CD4-positive, alpha-beta T cell treated with Interleukin-12 subunit alpha and Interleukin-12 subunit beta, for 1 hour (primary cell): ENCODE measurements around the gene NGB.
"Not testable (repeated sequence)": the region's sequence is repeated elsewhere in the genome, so short reads cannot be mapped to it uniquely, and the experiment has no call there.

Experiments used
- DNase-seq: peaks from one replicate; pipeline ENCODE4 v3.0.0-alpha.2; 2020

Gene NGB, protein sequence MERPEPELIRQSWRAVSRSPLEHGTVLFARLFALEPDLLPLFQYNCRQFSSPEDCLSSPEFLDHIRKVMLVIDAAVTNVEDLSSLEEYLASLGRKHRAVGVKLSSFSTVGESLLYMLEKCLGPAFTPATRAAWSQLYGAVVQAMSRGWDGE

GRCh38 chr14:77271113-77271710 lies at the start of gene NGB:
TSS of gene NGB (minus strand) at chr14:77271206. CDS start at chr14:77270937, 269 bp downstream.
- no peak for DNase-seq

- peak; percentile 93 for DNase-seq
These were observed 49.4 kb upstream of the NGB start, which contains the start of gene POMT2 for GRCh38 chr14:77320238-77320935. TSS of gene POMT2 (minus strand) at chr14:77320883. CDS start at chr14:77320681, 202 bp downstream.

- DNase-seq = no peak
These were observed 48.4 kb upstream of the NGB start for GRCh38 chr14:77319422-77319821.

DNA sequence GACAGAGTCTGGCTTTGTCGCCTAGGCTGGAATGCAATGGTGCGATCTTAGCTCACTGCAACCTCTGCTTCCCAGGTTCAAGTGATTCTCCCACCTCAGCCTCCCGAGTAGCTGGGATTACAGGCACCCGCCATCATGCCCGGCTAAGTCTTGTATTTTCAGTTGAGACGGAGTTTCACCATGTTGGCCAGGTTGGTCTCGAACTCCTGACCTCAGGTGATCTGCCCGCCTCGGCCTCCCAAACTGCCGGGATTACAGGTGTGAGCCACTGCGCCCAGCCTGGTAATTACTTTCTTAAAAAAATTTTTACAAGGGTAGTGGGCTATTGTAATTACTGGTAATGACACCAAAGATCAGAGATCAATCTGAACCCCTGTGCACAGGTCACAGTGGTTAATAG lies 47.8 kb upstream of the NGB start:
- DNase-seq = not testable (repeated sequence)

DNA sequence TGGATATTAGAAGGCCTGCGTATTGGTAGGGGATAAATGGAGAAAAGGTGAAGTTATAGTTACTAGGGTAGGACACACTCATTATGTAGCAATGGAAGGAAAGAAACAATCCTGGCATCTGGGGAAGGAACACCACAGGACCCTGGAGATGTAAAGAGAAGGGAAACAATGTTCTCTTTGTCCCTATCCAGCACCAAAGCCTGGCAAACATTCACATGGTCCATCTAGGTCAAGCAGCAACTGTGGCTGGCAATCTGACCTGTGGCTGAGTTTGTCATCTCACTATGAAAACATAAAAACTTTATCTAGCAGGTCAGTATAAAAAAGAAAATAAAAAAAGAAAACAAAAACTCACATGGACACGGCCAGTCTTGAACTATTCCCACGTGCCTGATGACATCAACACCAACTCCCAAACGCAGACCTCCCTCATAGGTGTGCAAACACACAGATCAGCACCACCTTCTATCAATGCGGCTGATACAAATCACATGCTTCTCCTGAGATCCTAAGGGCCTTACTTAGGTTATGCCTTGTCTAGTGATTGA lies 47.1 kb upstream of the NGB start:
- no peak for DNase-seq

DNA sequence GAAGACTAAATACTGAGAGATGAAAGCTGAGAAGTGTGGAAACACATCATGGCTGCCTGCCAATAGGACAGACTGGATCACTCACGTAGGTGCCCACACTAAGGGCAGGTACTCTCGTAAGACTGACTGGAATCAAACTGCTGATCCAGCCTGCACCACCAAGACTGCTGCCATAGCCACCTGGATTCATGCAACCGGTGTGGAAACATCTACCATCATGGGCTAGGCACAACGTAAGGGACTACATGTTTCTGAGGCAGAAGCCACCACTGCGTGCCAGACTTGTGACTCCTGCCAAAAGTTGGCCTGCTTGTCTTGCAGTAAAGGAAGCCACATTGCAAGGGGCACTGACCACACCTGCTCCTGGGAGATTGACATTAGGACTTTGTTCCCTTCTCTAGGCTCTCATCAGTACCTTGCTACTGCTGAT lies 45.9 kb upstream of the NGB start:
- DNase-seq = no peak

DNA sequence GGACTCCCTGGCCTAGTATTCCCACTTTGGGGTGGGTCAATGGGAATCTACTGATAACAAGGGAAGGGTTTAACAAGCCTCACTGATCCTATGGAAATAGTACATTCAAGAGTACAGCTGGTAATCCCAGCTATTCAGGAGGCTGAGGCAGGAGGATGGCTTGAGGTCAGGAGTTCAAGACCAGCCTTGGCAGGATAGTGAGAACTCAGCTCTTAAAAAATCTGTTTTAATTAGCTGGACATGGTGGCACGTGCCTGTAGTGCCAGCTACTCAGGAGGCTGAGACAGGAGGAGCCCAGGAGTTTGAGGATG lies 45.1 kb upstream of the NGB start:
- DNase-seq = no peak

GRCh38 chr14:77314539-77315457 lies 43.8 kb upstream of the NGB start:
- DNase-seq = no peak

DNA sequence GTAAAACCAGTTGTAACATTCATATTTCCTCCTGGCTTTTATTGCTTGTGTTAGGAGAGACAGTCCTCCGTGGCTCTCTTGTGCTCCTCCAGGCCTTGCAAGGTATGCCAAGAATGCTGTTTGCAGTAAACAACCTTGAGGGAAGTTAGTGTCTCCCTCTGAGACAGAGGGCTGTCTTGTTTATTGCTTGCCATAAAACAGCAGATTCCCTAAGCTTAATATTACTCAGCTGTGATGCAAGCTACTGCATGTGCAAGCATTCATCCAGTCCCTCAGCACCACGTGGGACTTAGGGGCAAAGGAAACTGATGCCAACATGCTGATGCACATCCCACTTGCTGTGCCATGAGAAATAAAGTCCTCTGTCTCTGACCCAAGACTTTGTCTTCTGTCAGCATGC lies 43.0 kb upstream of the NGB start:
- no peak for DNase-seq

DNA sequence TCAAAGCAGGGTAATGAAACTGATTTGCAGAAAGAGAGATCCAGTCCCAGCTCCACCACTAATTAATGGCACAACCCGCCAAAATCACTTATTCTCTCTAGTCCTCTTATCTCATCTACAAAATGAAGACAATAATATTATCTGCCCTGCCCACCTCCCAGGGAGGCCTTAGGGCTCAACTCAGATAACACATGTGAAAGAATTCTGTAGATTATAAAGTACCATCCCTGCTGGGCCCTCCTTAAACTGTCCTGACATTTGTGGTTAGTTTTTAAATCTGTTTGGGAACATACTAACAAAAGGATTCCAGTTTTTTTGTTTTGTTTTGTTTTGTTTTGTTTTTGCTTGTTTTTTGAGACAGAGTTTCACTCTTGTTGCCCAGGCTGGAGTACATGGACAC lies 42.4 kb upstream of the NGB start:
- no peak for DNase-seq

- DNase-seq = no peak
These were observed 40.2 kb upstream of the NGB start for GRCh38 chr14:77311217-77311616.

- no peak for DNase-seq
These were observed 39.0 kb upstream of the NGB start for GRCh38 chr14:77310026-77310425.

- DNase-seq = no peak
These were observed 38.1 kb upstream of the NGB start for GRCh38 chr14:77309131-77309530.

DNA sequence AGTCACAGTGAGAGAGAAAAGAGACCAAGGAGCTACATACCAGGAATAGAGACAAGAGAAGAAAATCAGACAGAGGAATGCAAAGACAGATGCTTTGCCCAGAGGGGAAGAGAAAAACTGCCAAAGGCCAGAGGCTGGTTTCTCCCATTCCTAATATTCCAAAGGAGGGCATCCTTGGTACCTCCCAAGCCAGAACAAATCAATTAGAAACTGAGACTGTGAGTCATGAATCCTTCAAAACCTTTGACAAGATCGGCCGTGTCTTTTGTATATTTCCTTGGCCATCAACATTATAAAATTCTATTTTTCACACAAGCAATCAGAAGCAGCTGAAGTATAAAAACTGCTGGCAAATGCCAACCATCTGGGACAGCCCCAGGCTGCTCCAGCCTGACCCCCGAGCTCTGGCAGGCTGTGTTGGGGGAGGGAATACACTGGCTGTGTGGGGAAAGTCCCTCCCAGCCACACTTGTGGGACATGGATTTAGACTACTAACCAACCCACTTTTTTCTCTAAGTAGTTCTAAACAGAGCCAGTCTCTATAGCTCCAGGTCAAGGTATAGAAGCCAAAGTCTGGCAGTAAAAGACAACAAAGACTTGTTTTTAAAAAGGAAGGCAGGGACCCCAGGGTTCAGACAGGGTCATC lies 36.0 kb upstream of the NGB start:
- DNase-seq = no peak

DNA sequence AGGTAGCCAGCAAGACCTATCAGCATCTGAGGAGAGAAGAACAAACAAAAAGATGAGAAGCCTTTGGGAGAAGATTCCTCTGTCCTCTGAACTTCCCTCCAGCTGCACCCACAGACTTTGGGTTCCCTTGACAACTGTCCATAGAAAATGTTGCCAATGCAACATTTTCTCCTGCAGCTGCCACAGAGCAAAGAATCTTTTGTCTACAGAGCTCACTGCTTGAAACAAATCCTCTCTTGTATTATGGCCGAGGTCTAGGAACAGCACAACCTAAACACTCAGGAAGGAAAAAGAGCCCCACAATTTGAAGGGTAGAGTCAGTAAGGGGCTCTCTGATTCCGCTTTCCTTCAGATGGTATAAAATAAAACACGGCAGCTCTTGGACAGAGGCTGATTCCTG lies 35.4 kb upstream of the NGB start:
- DNase-seq = no peak

DNA sequence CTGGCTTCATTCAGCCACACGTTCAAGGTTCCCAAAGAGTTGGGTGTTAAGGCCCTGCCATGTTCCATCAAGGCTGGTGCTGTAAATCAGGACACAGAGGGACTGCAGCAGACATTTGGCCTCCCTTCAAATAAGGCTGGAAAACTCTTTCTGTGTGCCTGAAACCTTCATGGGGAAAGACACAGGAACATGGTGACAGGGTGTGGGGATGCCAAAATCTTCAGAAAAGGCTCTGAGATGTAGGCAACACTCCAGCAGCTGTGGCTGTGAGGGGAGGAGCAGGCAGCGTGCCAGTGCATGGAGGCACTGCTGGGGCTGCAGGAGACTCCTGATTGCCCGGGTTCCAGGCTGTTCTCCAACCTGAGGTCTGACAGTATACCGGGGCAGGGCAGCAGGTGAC lies 34.7 kb upstream of the NGB start:
- DNase-seq = no peak

GRCh38 chr14:77303417-77304156 lies 32.6 kb upstream of the NGB start:
- no peak for DNase-seq

DNA sequence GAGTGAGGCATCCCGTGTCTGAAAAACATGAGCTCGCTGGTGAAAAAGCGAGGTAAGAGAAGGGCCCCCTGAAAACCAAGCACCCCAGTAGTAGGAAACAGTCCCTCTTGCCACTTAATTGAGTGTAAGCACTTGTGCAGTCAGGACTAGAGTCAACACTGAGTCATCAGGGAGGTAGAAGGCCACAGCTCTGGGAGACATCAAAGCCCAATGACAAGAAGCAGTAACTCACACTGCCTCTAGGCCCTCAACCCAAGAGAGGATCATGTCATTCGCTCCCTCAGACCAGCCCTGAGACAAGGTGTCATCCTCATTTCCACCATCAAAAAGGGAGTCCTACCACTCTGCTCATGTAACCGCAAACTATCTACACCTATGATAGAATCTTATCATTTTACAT lies 31.9 kb upstream of the NGB start:
- no peak for DNase-seq

DNA sequence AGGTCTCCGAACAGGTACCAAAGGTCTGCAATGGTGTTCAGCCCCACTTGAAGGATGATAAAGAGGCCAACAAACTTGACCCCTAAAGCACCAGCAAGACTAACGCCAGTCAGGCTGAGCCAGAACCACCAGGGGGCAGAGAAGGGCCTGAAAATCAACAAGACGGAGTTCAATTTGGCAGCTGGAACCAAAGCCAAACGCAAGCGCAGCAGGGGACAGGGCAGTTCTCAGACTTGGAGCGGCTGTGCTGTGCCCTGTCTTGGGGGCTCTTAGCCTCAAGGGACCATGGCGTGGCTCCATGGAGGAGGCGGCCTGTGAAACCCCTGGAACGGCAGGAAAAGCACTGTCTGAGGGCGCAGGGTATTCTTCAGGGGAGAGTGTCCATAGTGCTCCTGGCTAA lies 30.1 kb upstream of the NGB start:
- DNase-seq = peak; percentile 46

DNA sequence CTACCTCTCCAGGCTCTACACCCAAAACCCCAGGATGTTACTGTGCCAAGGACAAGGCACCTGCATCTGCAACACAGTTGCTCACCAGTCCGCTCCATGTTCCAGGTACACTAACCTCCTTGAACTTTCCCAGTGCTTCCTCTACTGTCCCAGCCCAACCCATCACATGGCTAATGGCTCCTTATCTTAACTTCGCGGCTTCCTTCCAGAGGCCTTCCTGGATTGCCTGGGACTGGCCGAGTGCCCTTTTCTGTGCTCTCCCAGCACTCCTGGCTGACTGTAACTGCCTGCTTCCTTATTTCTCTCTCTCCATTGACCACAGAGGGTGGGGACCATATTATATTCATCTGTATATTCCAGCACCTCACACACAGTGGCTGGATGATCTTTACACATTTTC lies 28.8 kb upstream of the NGB start:
- DNase-seq = no peak

DNA sequence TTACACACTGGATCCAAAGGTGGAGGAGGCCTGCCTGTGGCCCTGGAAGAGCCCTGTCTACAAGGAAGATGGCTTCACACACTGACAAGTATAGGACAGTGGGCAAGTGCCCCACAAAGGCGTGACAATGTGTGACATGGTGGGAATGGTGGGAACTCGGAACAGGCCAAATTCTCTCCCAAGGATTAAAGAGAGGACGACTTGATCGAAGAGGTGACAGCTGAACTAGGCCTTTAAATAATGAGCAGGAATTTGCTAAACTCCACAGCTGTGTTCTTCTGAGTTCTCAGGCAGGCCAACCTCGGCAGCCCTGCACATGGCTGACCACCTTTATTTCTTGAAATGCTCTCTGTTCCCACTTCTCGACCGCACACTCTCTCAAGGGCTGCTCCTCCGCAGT lies 25.9 kb upstream of the NGB start:
- no peak for DNase-seq

DNA sequence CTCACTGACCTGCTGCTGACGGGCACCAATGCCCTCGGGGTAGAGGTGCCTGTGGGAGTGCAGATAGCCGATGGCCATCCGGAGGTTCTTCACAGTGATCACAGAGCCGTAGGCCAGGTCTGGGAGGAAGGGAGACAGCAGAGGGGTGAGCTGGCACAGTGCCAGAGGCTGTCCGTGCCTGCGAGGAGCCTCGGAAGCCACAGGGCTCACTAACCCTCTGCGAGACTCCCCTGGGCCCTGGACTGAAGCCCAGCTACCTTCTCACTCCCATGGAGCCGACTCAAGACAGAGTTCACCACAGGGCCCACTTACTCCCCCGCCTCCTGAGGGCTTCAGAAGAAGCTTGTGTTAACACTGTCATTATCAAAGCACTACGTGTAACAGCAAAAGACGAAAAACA lies 25.1 kb upstream of the NGB start:
- DNase-seq = no peak
